SH-SY5Y (cell line): ENCODE measurements around the gene RBMS1.

Experiments
- GATA2 ChIP-seq: IDR thresholded peaks from 2 replicates; pipeline ENCODE4 v1.6.1; 2011; ENCODE audit warnings: mild to moderate bottlenecking, low read depth, low read length
- GATA3 ChIP-seq: IDR thresholded peaks from 2 replicates; pipeline ENCODE4 v1.6.1; 2011; ENCODE audit warnings: low read depth, mild to moderate bottlenecking, low read length, moderate library complexity

DNA sequence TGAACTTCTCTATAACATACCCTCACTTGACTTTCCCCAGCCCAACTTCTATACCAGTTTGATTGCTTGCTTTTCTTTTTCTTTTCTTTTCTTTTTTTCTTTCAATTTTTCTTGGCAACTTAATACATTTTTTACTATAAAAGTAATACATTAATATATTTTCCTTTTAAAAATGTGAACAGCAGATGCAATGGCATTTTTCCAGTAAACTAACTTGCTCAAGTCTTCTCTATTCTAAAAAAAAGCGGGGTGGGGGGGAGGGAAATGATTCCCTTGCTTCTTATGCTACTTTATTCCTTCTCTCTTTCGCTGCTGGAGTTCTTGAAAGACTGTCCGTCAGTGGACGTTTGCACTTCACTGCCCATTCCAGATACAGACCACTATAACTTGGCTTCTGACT is 70.5 kb downstream of the RBMS1 start:
- TF ChIP-seq GATA3 (no peak), GATA2 (no peak)
